Smooth muscle cell (in vitro differentiated cells): Measurements from ENCODE around the gene BANK1. TPM values are rescaled to one million over a fixed set of nuclear protein-coding genes. Genes with fewer than 3 reads are reported as not detected.

Experiments
- DNase-seq: peaks from one replicate; lab custom pipeline; 2025; ENCODE audit not compliant: unreplicated experiment; lab: John Stamatoyannopoulos, UW
- H2AFZ ChIP-seq: fragments of 200-600 bp; sonication (generic); 2 replicates; pipeline ENCODE4 v1.6.0; 2016; ENCODE audit warnings: antibody characterized with exemption, low read depth, mild to moderate bottlenecking
- H3F3A ChIP-seq: fragments of 200-600 bp; sonication (generic); 2 replicates; pipeline ENCODE4 v1.6.0; 2017; ENCODE audit warnings: antibody characterized with exemption, low read depth
- H3K27ac ChIP-seq: fragments of 200-600 bp; sonication (generic); 2 replicates; pipeline ENCODE4 v1.5.1; 2016; ENCODE audit warnings: low read depth, mild to moderate bottlenecking
- H3K27me3 ChIP-seq: fragments of 200-600 bp; sonication (generic); 2 replicates; pipeline ENCODE4 v1.6.1; 2016; ENCODE audit warnings: low read depth, mild to moderate bottlenecking
- H3K36me3 ChIP-seq: fragments of 200-600 bp; sonication (generic); 2 replicates; pipeline ENCODE4 v1.5.1; 2016; ENCODE audit warnings: low read depth
- H3K4me1 ChIP-seq: fragments of 200-600 bp; sonication (generic); 2 replicates; pipeline ENCODE4 v1.5.1; 2016; ENCODE audit warnings: low read depth
- H3K4me2 ChIP-seq: fragments of 200-600 bp; sonication (generic); 2 replicates; pipeline ENCODE4 v1.6.0; 2016; ENCODE audit warnings: mild to moderate bottlenecking
- H3K4me3 ChIP-seq: fragments of 200-600 bp; sonication (generic); 2 replicates; pipeline ENCODE4 v1.5.1; 2016; ENCODE audit warnings: mild to moderate bottlenecking
- H3K79me2 ChIP-seq: fragments of 200-600 bp; sonication (generic); 2 replicates; pipeline ENCODE4 v1.6.0; 2016; ENCODE audit warnings: low read depth, mild to moderate bottlenecking
- H3K9ac ChIP-seq: fragments of 200-600 bp; sonication (generic); 2 replicates; pipeline ENCODE4 v1.6.0; 2016; ENCODE audit warnings: low read depth
- H3K9me3 ChIP-seq: fragments of 200-600 bp; sonication (generic); replicated peaks from 2 replicates; pipeline ENCODE4 v1.5.1; 2016; ENCODE audit warnings: low read depth
- H4K20me1 ChIP-seq: fragments of 200-600 bp; sonication (generic); 2 replicates; pipeline ENCODE4 v1.6.0; 2016; ENCODE audit warnings: low read depth
- WGBS: methylation state at CpG from one replicate; pipeline ENCODE4 v1.1.7; 2016; ENCODE audit warnings: low lambda C conversion rate; 5-methylcytosine and 5-hydroxymethylcytosine counted together
- polyA plus RNA-seq: library from polyadenylated mRNA; unstranded; fragments of >200 nt; fragmentation: Nextera tagmentation; extraction: Ambion mirVana; gene quantifications from 2 replicates; pipeline ENCODE4 v1.2.1, GENCODE V29; 2016
- total RNA-seq: library from RNA; depleted of rRNA; stranded (reverse); fragments of >200 nt; gene quantifications from 2 replicates; pipeline ENCODE4 v1.2.3, GENCODE V29; 2014
- TF ChIP-seq, protein P1 (sequence below): fragments of 200-600 bp; sonication (generic); IDR thresholded peaks from 2 replicates; pipeline ENCODE4 v1.5.1; 2017; ENCODE audit warnings: borderline replicate concordance, mild to moderate bottlenecking, antibody characterized with exemption; ENCODE audit not compliant: insufficient read depth, poor library complexity, severe bottlenecking

The BANK1 gene
- total and polyA plus RNA-seq, 2 experiments from 2014 or later: 0.54 to 1.5 TPM

DNA sequence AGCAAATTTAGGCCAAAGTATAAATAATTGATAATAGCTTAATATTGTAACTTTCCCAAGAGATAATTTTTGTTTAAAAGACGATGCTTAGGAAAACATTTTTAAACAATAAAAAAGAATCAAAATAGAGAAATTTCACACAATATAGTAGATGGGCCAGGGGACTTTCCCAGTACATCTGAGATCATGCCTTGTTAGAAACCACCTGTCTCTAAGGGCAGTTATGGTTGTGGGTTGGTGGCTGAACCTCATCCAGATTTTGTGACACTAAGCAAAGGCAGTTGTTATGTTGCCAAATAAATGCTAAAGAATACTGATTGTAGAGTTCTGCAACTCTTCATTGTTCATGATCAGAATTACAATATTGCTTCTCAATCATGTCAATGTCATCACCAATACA is 270.6 kb downstream of the BANK1 start:
- Histone ChIP-seq H3K36me3 (no peaks in the 10 kb centered on the region), H3K4me1 (no peaks in the 10 kb centered on the region), H2AFZ (no peak overlapping the region), H3K79me2 (no peaks in the 10 kb centered on the region), H3K4me2 (no peak overlapping the region), H3K27me3 (no peaks in the 10 kb centered on the region), H3K9me3 (no peaks in the 10 kb centered on the region), H3F3A (no peaks in the 10 kb centered on the region), H3K4me3 (no peak overlapping the region), H4K20me1 (no peaks in the 10 kb centered on the region), H3K9ac (no peak overlapping the region), H3K27ac (no peak overlapping the region)
- no peak for DNase-seq
- 94% methylated on average over 1 of the region's 1 CpG for WGBS
- TF ChIP-seq, protein P1, sequence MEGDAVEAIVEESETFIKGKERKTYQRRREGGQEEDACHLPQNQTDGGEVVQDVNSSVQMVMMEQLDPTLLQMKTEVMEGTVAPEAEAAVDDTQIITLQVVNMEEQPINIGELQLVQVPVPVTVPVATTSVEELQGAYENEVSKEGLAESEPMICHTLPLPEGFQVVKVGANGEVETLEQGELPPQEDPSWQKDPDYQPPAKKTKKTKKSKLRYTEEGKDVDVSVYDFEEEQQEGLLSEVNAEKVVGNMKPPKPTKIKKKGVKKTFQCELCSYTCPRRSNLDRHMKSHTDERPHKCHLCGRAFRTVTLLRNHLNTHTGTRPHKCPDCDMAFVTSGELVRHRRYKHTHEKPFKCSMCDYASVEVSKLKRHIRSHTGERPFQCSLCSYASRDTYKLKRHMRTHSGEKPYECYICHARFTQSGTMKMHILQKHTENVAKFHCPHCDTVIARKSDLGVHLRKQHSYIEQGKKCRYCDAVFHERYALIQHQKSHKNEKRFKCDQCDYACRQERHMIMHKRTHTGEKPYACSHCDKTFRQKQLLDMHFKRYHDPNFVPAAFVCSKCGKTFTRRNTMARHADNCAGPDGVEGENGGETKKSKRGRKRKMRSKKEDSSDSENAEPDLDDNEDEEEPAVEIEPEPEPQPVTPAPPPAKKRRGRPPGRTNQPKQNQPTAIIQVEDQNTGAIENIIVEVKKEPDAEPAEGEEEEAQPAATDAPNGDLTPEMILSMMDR: no peak

DNA sequence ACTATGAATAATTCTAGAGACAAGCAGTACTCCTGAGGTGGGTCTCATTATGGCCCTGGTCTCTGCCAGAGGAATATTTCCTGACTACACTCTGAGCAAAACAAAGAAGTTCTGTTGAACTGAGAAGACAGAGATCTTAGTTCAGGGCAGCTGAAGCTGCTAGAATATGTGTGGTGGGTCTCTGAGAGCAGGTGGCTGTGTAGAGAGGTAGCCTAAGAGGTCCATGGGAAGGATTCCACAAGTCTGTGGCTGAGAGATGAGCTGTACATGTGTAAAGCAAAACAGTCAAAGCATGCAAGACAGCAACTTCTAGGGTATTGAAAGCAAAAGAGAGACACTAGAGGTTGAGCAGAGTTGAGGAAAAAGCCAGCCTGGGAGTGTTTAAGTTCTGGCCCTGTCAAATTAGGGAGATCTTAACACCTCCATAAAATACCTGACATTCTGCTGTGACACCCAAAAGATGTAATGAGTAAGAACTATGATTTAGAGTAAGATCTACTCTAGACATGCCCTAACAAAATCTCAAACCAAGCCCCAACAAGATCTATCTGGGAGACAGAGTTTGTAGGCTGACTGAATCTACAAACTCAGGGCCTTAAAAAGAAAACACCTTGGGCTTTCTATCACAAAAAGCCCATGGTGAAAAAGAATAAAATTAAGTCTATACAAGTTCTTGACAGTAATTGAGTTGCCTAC is 274.4 kb downstream of the BANK1 start:
- H3K79me2 ChIP-seq: no peaks in the 10 kb centered on the region
- no peak overlapping the region for H3K27ac ChIP-seq
- H3K9ac ChIP-seq: no peak overlapping the region
- TF ChIP-seq, protein P1: no peak
- no peaks in the 10 kb centered on the region for H3K36me3 ChIP-seq
- peak overlapping the region; percentile 29 for H2AFZ ChIP-seq
- H3K4me2 ChIP-seq: no peak overlapping the region
- H4K20me1 ChIP-seq: no peaks in the 10 kb centered on the region
- no peaks in the 10 kb centered on the region for H3K4me1 ChIP-seq
- no peaks in the 10 kb centered on the region for H3F3A ChIP-seq
- DNase-seq: no peak
- no peak overlapping the region for H3K4me3 ChIP-seq
- no peaks in the 10 kb centered on the region for H3K9me3 ChIP-seq
- H3K27me3 ChIP-seq: no peaks in the 10 kb centered on the region

DNA sequence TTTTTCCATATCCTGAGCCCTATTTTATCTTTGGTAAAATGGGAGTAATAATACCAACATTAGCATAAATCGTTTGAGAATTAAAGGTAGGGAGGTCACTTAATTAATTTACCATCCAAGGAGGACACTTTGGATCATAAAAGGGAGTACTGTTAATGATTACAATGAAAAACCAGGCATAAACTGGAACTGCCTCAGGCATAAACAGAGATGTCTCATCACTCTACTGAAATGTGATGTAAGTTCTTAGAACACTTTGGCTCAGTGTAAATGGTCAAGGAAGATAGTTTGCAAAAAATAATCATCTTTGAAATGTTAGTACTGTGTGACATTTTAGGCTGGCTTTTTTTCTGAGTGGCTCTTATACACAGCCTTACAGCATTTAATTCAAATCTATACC is 286.1 kb downstream of the BANK1 start:
- H3K27ac ChIP-seq: no peak overlapping the region
- H3K36me3 ChIP-seq: no peaks in the 10 kb centered on the region
- no peak for DNase-seq
- no peaks in the 10 kb centered on the region for H3K79me2 ChIP-seq
- no peaks in the 10 kb centered on the region for H3K4me1 ChIP-seq
- no peaks in the 10 kb centered on the region for H3F3A ChIP-seq
- no peak overlapping the region for H3K4me3 ChIP-seq
- no peaks in the 10 kb centered on the region for H3K27me3 ChIP-seq
- H4K20me1 ChIP-seq: no peaks in the 10 kb centered on the region
- H2AFZ ChIP-seq: no peak overlapping the region
- H3K9me3 ChIP-seq: no peaks in the 10 kb centered on the region
- H3K9ac ChIP-seq: no peak overlapping the region
- H3K4me2 ChIP-seq: no peak overlapping the region
- TF ChIP-seq, protein P1: no peak
- WGBS: 67% methylated on average over 1 of the region's 1 CpG

DNA sequence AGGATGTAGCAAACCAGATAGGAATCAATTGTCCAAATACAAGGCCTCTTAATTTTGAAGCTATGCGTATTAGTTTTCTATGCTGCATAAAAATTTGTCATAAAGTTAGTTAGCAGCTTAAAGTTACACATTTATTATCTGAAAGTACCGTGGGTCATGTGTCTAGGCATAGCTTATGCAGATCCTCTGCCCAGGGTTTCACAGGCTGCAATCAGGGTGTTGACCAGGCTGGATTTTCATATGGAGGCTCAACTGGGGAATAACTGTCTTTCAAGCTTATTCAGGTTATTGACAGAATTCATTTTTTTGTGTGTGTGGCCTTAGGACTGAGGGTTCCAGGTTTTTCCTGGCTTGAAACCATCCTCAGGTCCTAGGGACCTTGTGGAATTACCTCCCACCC is 289.7 kb downstream of the BANK1 start:
- Histone ChIP-seq H3K27ac (no peak overlapping the region), H3K9me3 (no peaks in the 10 kb centered on the region), H3K4me2 (no peak overlapping the region), H4K20me1 (no peaks in the 10 kb centered on the region), H3K9ac (no peak overlapping the region), H3K36me3 (no peaks in the 10 kb centered on the region), H3K4me3 (no peak overlapping the region), H3K79me2 (no peaks in the 10 kb centered on the region), H3F3A (no peaks in the 10 kb centered on the region), H2AFZ (no peak overlapping the region), H3K4me1 (no peaks in the 10 kb centered on the region), H3K27me3 (no peaks in the 10 kb centered on the region)
- TF ChIP-seq, protein P1: no peak
- 92% methylated on average over 2 of the region's 2 CpGs for WGBS
- DNase-seq: no peak
